SJCRH30 (cell line): ENCODE measurements around the gene MYT1. TPM values are rescaled to one million over a fixed set of nuclear protein-coding genes. Genes with fewer than 3 reads are reported as not detected.

Source experiments
- DNase-seq, 2 experiments: peaks; one replicate each; pipeline ENCODE4 v3.0.0-alpha.2; 2015 to 2020
- H3K27ac ChIP-seq: fragments of 250-450 bp; sonication (Bioruptor Pico); 2 replicates; pipeline ENCODE4 v1.5.1; 2020; ENCODE audit warnings: mild to moderate bottlenecking, moderate library complexity
- H3K27me3 ChIP-seq: fragments of 250-450 bp; sonication (Bioruptor Pico); 2 replicates; pipeline ENCODE4 v1.5.1; 2020; ENCODE audit warnings: mild to moderate bottlenecking, moderate library complexity
- H3K36me3 ChIP-seq: fragments of 250-450 bp; sonication (Bioruptor Pico); 2 replicates; pipeline ENCODE4 v1.5.1; 2020; ENCODE audit warnings: mild to moderate bottlenecking, moderate library complexity
- H3K4me1 ChIP-seq: fragments of 250-450 bp; sonication (Bioruptor Pico); 2 replicates; pipeline ENCODE4 v1.5.1; 2020; ENCODE audit warnings: mild to moderate bottlenecking, moderate library complexity
- H3K4me3 ChIP-seq: fragments of 250-450 bp; sonication (Bioruptor Pico); 2 replicates; pipeline ENCODE4 v1.5.1; 2020; ENCODE audit warnings: mild to moderate bottlenecking, moderate library complexity
- H3K9me3 ChIP-seq: fragments of 250-450 bp; sonication (Bioruptor Pico); replicated peaks from 2 replicates; pipeline ENCODE4 v1.5.1; 2020; ENCODE audit warnings: mild to moderate bottlenecking, moderate library complexity
- total RNA-seq: library from RNA; depleted of rRNA; stranded (reverse); fragments of >200 nt; shearing (Covaris generic); gene quantifications from 2 replicates; pipeline ENCODE4 v1.2.3, GENCODE V29; 2014

Gene MYT1
- total RNA-seq, 1 experiment from 2014 or later = not detected

DNA sequence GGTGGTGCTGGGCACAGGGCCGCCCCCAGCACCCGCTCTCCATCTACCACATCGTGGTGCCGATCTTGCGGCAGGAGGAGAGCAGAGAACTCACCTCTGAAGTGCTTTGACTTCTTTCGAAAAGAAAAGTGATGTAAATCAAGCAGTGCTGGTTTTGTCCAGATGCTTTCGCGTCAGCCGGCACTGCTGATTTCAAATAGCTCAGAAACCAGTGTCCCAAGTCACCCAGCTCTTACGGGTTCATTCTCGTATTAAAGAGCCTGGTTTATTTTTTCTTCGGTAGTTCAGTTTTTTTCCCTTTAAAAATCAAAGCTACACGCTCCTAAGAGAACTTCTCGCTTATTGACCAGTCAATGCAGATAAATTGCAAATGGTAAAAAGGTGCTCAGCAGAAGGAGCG lies 32.1 kb downstream of the MYT1 start:
- H3K36me3 ChIP-seq = no peaks in the 10 kb centered on the region
- no peaks in the 10 kb centered on the region for H3K4me1 ChIP-seq
- DNase-seq = no peak
- H3K9me3 ChIP-seq = no peaks in the 10 kb centered on the region
- no peak overlapping the region for H3K27ac ChIP-seq
- H3K4me3 ChIP-seq = no peak overlapping the region
- H3K27me3 ChIP-seq = peaks cover 7% of the 10 kb centered on the region; the same call in 1 of the 2 replicates

DNA sequence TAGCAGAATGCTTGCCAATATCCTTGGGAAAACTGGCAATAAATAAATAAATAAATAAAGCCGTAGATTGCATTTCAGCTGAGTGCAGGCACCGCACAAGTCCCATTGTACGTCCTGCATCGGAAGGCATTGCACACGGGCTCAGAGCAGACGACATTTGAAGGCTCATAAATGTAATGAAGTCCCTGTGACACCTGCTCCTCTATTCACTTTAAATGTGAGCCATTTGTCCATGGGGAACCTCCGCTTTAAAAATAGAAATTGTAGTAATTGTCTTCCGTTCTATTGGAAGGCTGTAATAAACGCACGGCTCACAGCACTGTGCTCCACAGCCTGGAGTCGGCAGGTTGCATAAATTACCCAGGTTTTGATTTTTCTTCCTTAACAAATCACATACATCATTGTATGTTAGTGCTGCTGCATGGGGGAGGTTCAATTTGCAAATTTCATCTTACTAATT lies 32.6 kb downstream of the MYT1 start:
- Histone ChIP-seq H3K9me3 (no peaks in the 10 kb centered on the region), H3K4me1 (no peaks in the 10 kb centered on the region), H3K36me3 (no peaks in the 10 kb centered on the region), H3K4me3 (no peak overlapping the region), H3K27me3 (peaks cover 7% of the 10 kb centered on the region; the same call in 1 of the 2 replicates), H3K27ac (no peak overlapping the region)
- no peak for DNase-seq

GRCh38 chr20:64198347-64198746 lies 34.1 kb downstream of the MYT1 start:
- peaks cover 7% of the 10 kb centered on the region; the same call in 1 of the 2 replicates for H3K27me3 ChIP-seq
- H3K27ac ChIP-seq = no peak overlapping the region
- H3K4me3 ChIP-seq = no peak overlapping the region
- no peak for DNase-seq
- H3K9me3 ChIP-seq = no peaks in the 10 kb centered on the region
- H3K4me1 ChIP-seq = peaks cover 5% of the 10 kb centered on the region
- no peaks in the 10 kb centered on the region for H3K36me3 ChIP-seq

DNA sequence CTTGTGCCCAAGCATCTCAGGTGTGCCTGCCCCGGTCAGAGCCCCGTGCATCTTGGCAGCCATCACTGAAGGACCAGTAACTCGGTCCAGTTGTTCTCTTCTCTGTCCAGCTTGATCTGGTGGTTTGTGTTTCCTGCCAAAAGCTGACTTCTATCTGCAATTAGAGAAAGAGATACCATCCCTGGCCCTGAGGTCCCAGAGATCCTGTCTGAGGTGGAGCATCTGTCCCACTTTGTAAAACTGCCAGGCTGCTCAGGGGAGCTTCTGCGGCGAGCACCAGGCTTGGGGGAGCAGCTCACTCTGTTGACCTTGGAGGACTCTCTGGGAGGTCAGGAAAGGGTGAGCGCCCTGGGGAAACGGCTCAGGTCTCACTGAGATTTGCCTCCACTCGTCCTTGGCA lies 35.1 kb downstream of the MYT1 start:
- no peak overlapping the region for H3K27ac ChIP-seq
- H3K36me3 ChIP-seq = no peaks in the 10 kb centered on the region
- H3K27me3 ChIP-seq = peaks cover 7% of the 10 kb centered on the region; the same call in 1 of the 2 replicates
- no peak overlapping the region for H3K4me3 ChIP-seq
- peaks cover 12% of the 10 kb centered on the region for H3K4me1 ChIP-seq
- H3K9me3 ChIP-seq = no peaks in the 10 kb centered on the region
- DNase-seq = no peak

GRCh38 chr20:64200740-64201139 lies 36.5 kb downstream of the MYT1 start:
- Histone ChIP-seq H3K9me3 (no peaks in the 10 kb centered on the region), H3K4me1 (peaks cover 12% of the 10 kb centered on the region), H3K27me3 (peaks cover 7% of the 10 kb centered on the region; the same call in 1 of the 2 replicates)

DNA sequence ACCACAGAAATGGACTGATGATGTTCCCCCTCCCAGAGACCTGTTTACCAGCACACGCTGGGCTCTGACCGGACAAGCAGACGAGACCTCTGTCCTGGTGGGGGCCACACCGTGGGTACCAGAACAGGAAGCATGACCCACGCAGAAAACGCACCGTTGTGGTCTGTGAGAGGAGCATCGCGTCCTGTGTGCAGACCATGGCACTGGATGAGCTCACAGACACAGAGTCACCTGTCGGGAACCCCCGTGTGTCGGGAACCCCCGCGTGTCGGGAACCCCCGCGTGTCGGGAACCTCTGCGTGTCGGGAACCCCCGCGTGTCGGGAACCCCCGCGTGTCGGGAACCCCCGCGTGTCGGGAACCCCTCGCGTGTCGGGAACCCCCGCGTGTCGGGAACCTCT lies 37.4 kb downstream of the MYT1 start:
- no peak for DNase-seq
- no peak overlapping the region for H3K4me3 ChIP-seq
- peaks cover 12% of the 10 kb centered on the region for H3K4me1 ChIP-seq

More at GRCh38 chr20:64200740-64201139, 36.5 kb downstream of the MYT1 start:
- DNase-seq = no peak
- Histone ChIP-seq H3K27ac (no peak overlapping the region), H3K36me3 (no peaks in the 10 kb centered on the region), H3K4me3 (no peak overlapping the region)

DNA sequence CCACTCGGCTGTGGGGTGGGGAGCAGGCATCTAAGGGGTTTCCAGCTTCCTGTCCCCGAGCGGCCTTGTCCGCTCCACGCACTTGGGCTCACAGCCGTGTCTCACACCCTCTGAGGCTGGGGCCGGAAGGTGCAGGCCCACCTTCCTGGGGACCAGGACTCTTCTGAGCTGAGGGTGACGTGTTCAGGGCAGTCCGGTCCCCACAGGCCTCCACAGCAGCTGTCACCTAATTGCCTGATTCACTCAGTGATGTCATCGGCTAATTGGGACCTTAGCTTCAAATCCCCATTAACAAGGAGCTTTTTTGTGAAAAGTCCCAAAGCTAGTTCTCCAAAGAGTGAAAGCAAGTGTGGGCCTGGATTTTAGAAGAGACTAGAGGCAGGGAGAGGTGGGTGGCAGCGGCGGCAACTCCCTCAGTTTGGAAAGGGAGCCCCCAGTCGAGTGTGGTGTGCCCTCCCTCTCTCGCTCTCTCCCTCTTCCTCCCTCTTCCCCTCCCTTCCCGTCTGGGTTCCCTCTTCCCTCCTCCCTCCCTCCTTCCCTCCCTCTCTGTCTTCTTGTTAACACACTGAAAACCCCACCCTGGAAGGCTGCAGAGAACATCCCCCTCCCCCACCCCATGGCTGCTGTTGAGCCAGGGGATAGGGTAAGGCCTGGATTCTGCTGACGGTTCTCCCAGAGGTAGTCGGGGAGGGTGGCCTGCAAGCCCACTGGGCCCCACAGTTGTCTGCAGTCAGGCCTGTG lies 39.0 kb downstream of the MYT1 start:
- Histone ChIP-seq H3K36me3 (no peaks in the 10 kb centered on the region), H3K27ac (peak overlapping the region; percentile 84), H3K27me3 (0 out of 2 replicates have a peak, but pooled peaks cover 7% of the 10 kb centered on the region), H3K4me1 (peaks cover 12% of the 10 kb centered on the region), H3K4me3 (peak overlapping the region; percentile 20; the same call in 1 of the 2 replicates), H3K9me3 (no peaks in the 10 kb centered on the region)
- peak; percentile 79 to 84 for DNase-seq

More for the DNA sequence above, 37.4 kb downstream of the MYT1 start:
- H3K9me3 ChIP-seq = no peaks in the 10 kb centered on the region
- H3K36me3 ChIP-seq = no peaks in the 10 kb centered on the region
- H3K27ac ChIP-seq = no peak overlapping the region
- H3K27me3 ChIP-seq = 0 out of 2 replicates have a peak, but pooled peaks cover 7% of the 10 kb centered on the region

DNA sequence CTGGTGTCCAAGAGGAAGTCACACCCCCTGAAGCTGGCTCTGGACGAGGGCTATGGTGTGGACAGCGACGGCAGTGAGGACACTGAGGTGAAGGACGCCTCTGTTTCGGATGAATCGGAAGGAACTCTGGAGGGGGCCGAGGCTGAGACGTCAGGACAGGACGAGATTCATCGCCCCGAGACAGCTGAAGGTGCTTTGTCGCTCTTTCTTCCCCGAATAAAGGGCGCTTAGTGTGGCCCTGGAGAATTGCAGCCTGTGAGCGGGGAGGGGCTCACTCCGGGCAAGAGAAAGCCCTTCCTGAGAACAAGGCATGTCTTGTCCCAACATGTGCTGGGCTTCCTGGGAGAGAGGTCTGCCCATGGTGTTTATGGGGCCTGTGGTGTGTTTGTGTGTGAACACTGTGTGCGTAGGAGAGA lies 41.4 kb downstream of the MYT1 start:
- Histone ChIP-seq H3K36me3 (no peaks in the 10 kb centered on the region), H3K4me3 (no peak overlapping the region), H3K4me1 (peaks cover 12% of the 10 kb centered on the region), H3K27me3 (0 out of 2 replicates have a peak, but pooled peaks cover 5% of the 10 kb centered on the region), H3K9me3 (no peaks in the 10 kb centered on the region), H3K27ac (no peak overlapping the region)
- DNase-seq = no peak

- Histone ChIP-seq H3K36me3 (no peaks in the 10 kb centered on the region), H3K9me3 (no peaks in the 10 kb centered on the region), H3K4me1 (peaks cover 12% of the 10 kb centered on the region), H3K27ac (no peak overlapping the region), H3K4me3 (no peak overlapping the region), H3K27me3 (0 out of 2 replicates have a peak, but pooled peaks cover 5% of the 10 kb centered on the region)
- DNase-seq = no peak
Observed at GRCh38 chr20:64206614-64207013, 42.4 kb downstream of the MYT1 start.

- DNase-seq = no peak
- H3K4me3 ChIP-seq = no peak overlapping the region
- H3K36me3 ChIP-seq = no peaks in the 10 kb centered on the region
- no peak overlapping the region for H3K27ac ChIP-seq
- H3K9me3 ChIP-seq = no peaks in the 10 kb centered on the region
- peaks cover 5% of the 10 kb centered on the region; the same call in 1 of the 2 replicates for H3K27me3 ChIP-seq
- peaks cover 14% of the 10 kb centered on the region for H3K4me1 ChIP-seq
Observed at GRCh38 chr20:64207641-64208590, 43.7 kb downstream of the MYT1 start.

GRCh38 chr20:64209148-64209547 lies 44.9 kb downstream of the MYT1 start:
- H3K27me3 ChIP-seq = peaks cover 8% of the 10 kb centered on the region; the same call in 1 of the 2 replicates
- H3K27ac ChIP-seq = no peak overlapping the region
- no peak for DNase-seq
- no peaks in the 10 kb centered on the region for H3K9me3 ChIP-seq
- H3K4me3 ChIP-seq = no peak overlapping the region
- peaks cover 13% of the 10 kb centered on the region for H3K4me1 ChIP-seq
- H3K36me3 ChIP-seq = no peaks in the 10 kb centered on the region

GRCh38 chr20:64210656-64211369 lies 46.6 kb downstream of the MYT1 start:
- no peak overlapping the region for H3K27ac ChIP-seq
- no peaks in the 10 kb centered on the region for H3K9me3 ChIP-seq
- H3K27me3 ChIP-seq = peaks cover 8% of the 10 kb centered on the region; the same call in 1 of the 2 replicates
- H3K4me3 ChIP-seq = no peak overlapping the region
- peaks cover 19% of the 10 kb centered on the region for H3K4me1 ChIP-seq
- DNase-seq = no peak
- no peaks in the 10 kb centered on the region for H3K36me3 ChIP-seq

- Histone ChIP-seq H3K9me3 (no peaks in the 10 kb centered on the region), H3K4me3 (no peak overlapping the region), H3K27me3 (peaks cover 8% of the 10 kb centered on the region; the same call in 1 of the 2 replicates), H3K27ac (no peak overlapping the region), H3K4me1 (peaks cover 19% of the 10 kb centered on the region), H3K36me3 (no peaks in the 10 kb centered on the region)
- no peak for DNase-seq
Observed at GRCh38 chr20:64211874-64212658, 47.8 kb downstream of the MYT1 start.
